K562 (cell line): ENCODE data around the gene APPBP2. TPM values are rescaled to one million over a fixed set of nuclear protein-coding genes. Genes with fewer than 3 reads are reported as not detected.

Experiments used
- ATAC-seq: fragments of 200-7000 bp; cut with Tn5 transposase; 3 replicates; pipeline ENCODE4 v1.9.1; 2020; ENCODE audit warnings: moderate library complexity
- BruUV-seq: library from RNA; stranded (reverse); fragments of 400-500 nt; replicated peaks from 2 replicates; lab custom pipeline; 2021; lab: Mats Ljungman, UMichigan
- CTCF ChIA-PET: fragments of 300-600 bp; formaldehyde crosslinking; extraction: SDS; loops from one replicate; lab custom pipeline; 2021; ENCODE audit warnings: low intra/inter-chr PET ratio; lab: Yijun Ruan, JAX
- POLR2A ChIA-PET: fragments of 300-600, 350-650 bp; sonication (Branson Sonifier 250); formaldehyde crosslinking; extraction: SDS; loops from one replicate; lab custom pipeline; 2021; ENCODE audit warnings: antibody characterized with exemption, inconsistent platforms; lab: Yijun Ruan, JAX
- DNase-seq, 4 experiments: peaks; one replicate each; pipeline versions ENCODE4 v3.0.0 to v3.0.0-alpha.2; 2011 to 2018; ENCODE audit warnings: low spot score in 3 of 4, mixed read lengths in 3 of 4; ENCODE audit errors: extremely low read depth in 1 of 4
- FAIRE-seq: peaks from 2 replicates; lab custom pipeline; 2011; peaks lifted over from hg19 to GRCh38; lab: Jason Lieb, UNC
- H2AFZ ChIP-seq: 2 replicates; pipeline ENCODE4 v1.6.0; 2011; ENCODE audit warnings: low read depth, low read length, control low read depth, inconsistent platforms
- H3K27ac ChIP-seq: fragments of 200-600 bp; 3 replicates; pipeline ENCODE4 v1.8.0; 2011; ENCODE audit warnings: low read depth, mild to moderate bottlenecking, control low read depth, inconsistent platforms, low read length, moderate library complexity, mixed read lengths; ENCODE audit errors: extremely low read depth
- H3K27me3 ChIP-seq, 2 experiments: fragments of 300-600 bp in 1 of 2; 2 replicates in 1 of 2; 3 replicates in 1 of 2; pipeline versions ENCODE4 v1.6.0 to v1.8.0; 2011; ENCODE audit warnings: inconsistent platforms in 2 of 2, low read length in 2 of 2, mild to moderate bottlenecking in 1 of 2, mixed read lengths in 1 of 2, moderate library complexity in 1 of 2; ENCODE audit not compliant: control insufficient read depth in 2 of 2, insufficient read depth in 2 of 2
- H3K36me3 ChIP-seq: fragments of 300-600 bp; 3 replicates; pipeline ENCODE4 v1.8.0; 2011; ENCODE audit warnings: mild to moderate bottlenecking, low read length, inconsistent platforms; ENCODE audit not compliant: control insufficient read depth, insufficient read depth
- H3K4me1 ChIP-seq, 2 experiments: fragments of 200-600 bp in 1 of 2; replicated peaks in 1 of 2; 2 replicates in 1 of 2; 3 replicates in 1 of 2; pipeline versions ENCODE4 v1.5.1 to v1.8.0; 2011; ENCODE audit warnings: inconsistent platforms in 2 of 2, low read length in 2 of 2, mild to moderate bottlenecking in 1 of 2, mixed read lengths in 1 of 2, moderate library complexity in 1 of 2; ENCODE audit not compliant: control insufficient read depth in 2 of 2, insufficient read depth in 2 of 2
- H3K4me2 ChIP-seq: 2 replicates; pipeline ENCODE4 v1.6.1; 2011; ENCODE audit warnings: low read length, control low read depth, inconsistent platforms, mixed read lengths; ENCODE audit not compliant: insufficient read depth
- H3K4me3 ChIP-seq: fragments of 200-600 bp; sonication (generic), shearing (Covaris generic); 2 replicates; pipeline ENCODE4 v1.5.1; 2016; ENCODE audit warnings: control low read depth, inconsistent platforms
- H3K79me2 ChIP-seq: fragments of 200-600 bp; 3 replicates; pipeline ENCODE4 v1.8.0; 2011; ENCODE audit warnings: low read length, inconsistent platforms; ENCODE audit not compliant: control insufficient read depth, insufficient read depth
- H3K9ac ChIP-seq, 2 experiments: 2 replicates each; pipeline versions ENCODE4 v1.6.0 to v1.6.1; 2011; ENCODE audit warnings: low read depth in 2 of 2, low read length in 2 of 2, control low read depth in 1 of 2, inconsistent platforms in 1 of 2, mild to moderate bottlenecking in 1 of 2, mixed read lengths in 1 of 2; ENCODE audit not compliant: insufficient read depth in 1 of 2
- H3K9me1 ChIP-seq: one replicate; pipeline ENCODE4 v1.6.0; 2011; ENCODE audit warnings: inconsistent platforms, mild to moderate bottlenecking, low read length, moderate library complexity; ENCODE audit not compliant: control insufficient read depth, insufficient read depth
- H3K9me3 ChIP-seq: replicated peaks from 2 replicates; pipeline ENCODE4 v1.5.1; 2011; ENCODE audit warnings: low read depth, low read length, inconsistent platforms; ENCODE audit not compliant: control insufficient read depth, insufficient read depth
- H4K20me1 ChIP-seq: replicated peaks from 2 replicates; pipeline ENCODE4 v1.6.1; 2011; ENCODE audit warnings: low read length, inconsistent platforms, mixed read lengths; ENCODE audit not compliant: control insufficient read depth, insufficient read depth
- MEF2A ChIP-seq: IDR thresholded peaks from 2 replicates; pipeline ENCODE4 v1.6.1; 2011; ENCODE audit warnings: low read depth, mild to moderate bottlenecking, low read length, moderate library complexity; ENCODE audit not compliant: control insufficient read depth
- PURB ChIP-seq: sonication (generic); formaldehyde crosslinking; IDR thresholded peaks from 2 replicates; pipeline ENCODE4 v1.9.0; 2021; ENCODE audit warnings: low read depth, mild to moderate bottlenecking, missing genetic modification reagents
- RBFOX2 ChIP-seq: fragments of 200-400 bp; formaldehyde crosslinking; IDR thresholded peaks from 2 replicates; pipeline ENCODE4 v1.6.1; 2017; ENCODE audit warnings: low read depth, mild to moderate bottlenecking, low read length, moderate library complexity
- RNF2 ChIP-seq: sonication (generic); IDR thresholded peaks from 2 replicates; pipeline ENCODE4 v1.6.1; 2016
- SETDB1 ChIP-seq: IDR thresholded peaks from one replicate; pipeline ENCODE4 v1.6.1; 2012; ENCODE audit warnings: low read length, control low read depth, inconsistent platforms
- SMAD1 ChIP-seq: fragments of 150-350 bp; IDR thresholded peaks from 2 replicates; pipeline ENCODE4 v1.6.1; 2014; ENCODE audit warnings: low read length, low read depth; ENCODE audit not compliant: partially characterized antibody
- SRSF7 ChIP-seq: fragments of 200-400 bp; formaldehyde crosslinking; optimal IDR thresholded peaks from 2 replicates; pipeline ENCODE3; 2017; ENCODE audit warnings: mild to moderate bottlenecking, low read depth, low read length
- SRSF9 ChIP-seq: fragments of 200-400 bp; formaldehyde crosslinking; IDR thresholded peaks from 2 replicates; pipeline ENCODE4 v1.6.1; 2017; ENCODE audit warnings: low read depth, low read length, borderline replicate concordance
- TEAD4 ChIP-seq, 2 experiments: sonication (generic) in 1 of 2; formaldehyde crosslinking in 1 of 2; IDR thresholded peaks; 2 replicates each; pipeline versions ENCODE4 v1.6.1 to v1.8.0; 2012 to 2022; ENCODE audit warnings: borderline replicate concordance in 1 of 2, inconsistent platforms in 1 of 2, low read length in 1 of 2, mild to moderate bottlenecking in 1 of 2, missing genetic modification reagents in 1 of 2
- TSC22D4 ChIP-seq: fragments of 450-650 bp; IDR thresholded peaks from 2 replicates; pipeline ENCODE4 v1.6.1; 2016; ENCODE audit warnings: missing genetic modification characterization, missing biosample characterization, control low read depth
- U2AF2 ChIP-seq: fragments of 200-400 bp; formaldehyde crosslinking; optimal IDR thresholded peaks from 2 replicates; pipeline ENCODE3; 2017; ENCODE audit warnings: low read depth, mild to moderate bottlenecking, low read length
- WGBS: fragments of 100-300 bp; shearing (Covaris generic); methylation state at CpG from one replicate; pipeline ENCODE4 v1.1.6; 2016; ENCODE audit warnings: low coverage, mixed read lengths; ENCODE audit not compliant: insufficient coverage; ENCODE audit errors: missing lambda C conversion rate; 5-methylcytosine and 5-hydroxymethylcytosine counted together
- in situ Hi-C: fragments of 300-500 bp; cut with MboI; formaldehyde crosslinking; loops from 4 replicates; pipeline ENCODE4 v1.15.0; 2018; ENCODE audit warnings: inconsistent platforms, mixed read lengths
- intact Hi-C: fragments of 100-400 bp; cut with micrococcal nuclease; formaldehyde crosslinking; loops from 2 replicates; pipeline ENCODE4 v1.14.2; 2022
- polyA plus RNA-seq, 8 experiments: library from polyadenylated mRNA; depleted of rRNA in 4 of 8; stranded (reverse) in 5 of 8; unstranded in 3 of 8; fragments of >200 nt; fragmentation: Nextera tagmentation in 2 of 8; fragmentation: Illumina TruSeq in 1 of 8; extraction: Ambion mirVana in 2 of 8; extraction: Trizol in 1 of 8; gene quantifications; 2 replicates each; pipeline versions ENCODE4 v1.2.1 to v1.2.3, GENCODE V29; 2011 to 2014; ENCODE audit warnings: inconsistent platforms in 1 of 8, missing spikeins in 1 of 8
- total RNA-seq, 7 experiments: library from RNA; depleted of rRNA in 6 of 7; stranded (reverse); fragments of >200 nt in 6 of 7; fragmentation: Illumina TruSeq in 2 of 7; extraction: Trizol in 2 of 7; gene quantifications; 2 replicates each; pipeline versions ENCODE4 v1.2.1 to v1.2.3, GENCODE V29; 2011 to 2021; ENCODE audit warnings: low replicate concordance in 1 of 7
- TF ChIP-seq, protein P1 (sequence below), 3 experiments: fragments of 200-800 bp in 1 of 3; fragments of 250-450 bp in 1 of 3; fragments of 450-650 bp in 1 of 3; sonication (Bioruptor Pico) in 1 of 3; sonication (Bioruptor generic) in 1 of 3; formaldehyde crosslinking in 1 of 3; IDR thresholded peaks; 2 replicates each; pipeline versions ENCODE4 v1.6.1 to v1.8.0; 2016 to 2022; ENCODE audit warnings: mild to moderate bottlenecking in 2 of 3, missing genetic modification characterization in 2 of 3, missing compliant biosample characterization in 1 of 3, moderate library complexity in 1 of 3
- TF ChIP-seq, protein P2 (sequence below), 2 experiments: fragments of 150-350 bp in 1 of 2; IDR thresholded peaks; 2 replicates each; pipeline ENCODE4 v1.6.1; 2012 to 2016; ENCODE audit warnings: low read depth in 2 of 2, low read length in 2 of 2, mild to moderate bottlenecking in 1 of 2, moderate library complexity in 1 of 2

The APPBP2 gene
- total and polyA plus RNA-seq, 9 of the 15 experiments (the other 6 are each of a cell fraction or from before 2014, with no cell fraction given), result 2.7 to 16.8 (median 6.9) TPM

DNA sequence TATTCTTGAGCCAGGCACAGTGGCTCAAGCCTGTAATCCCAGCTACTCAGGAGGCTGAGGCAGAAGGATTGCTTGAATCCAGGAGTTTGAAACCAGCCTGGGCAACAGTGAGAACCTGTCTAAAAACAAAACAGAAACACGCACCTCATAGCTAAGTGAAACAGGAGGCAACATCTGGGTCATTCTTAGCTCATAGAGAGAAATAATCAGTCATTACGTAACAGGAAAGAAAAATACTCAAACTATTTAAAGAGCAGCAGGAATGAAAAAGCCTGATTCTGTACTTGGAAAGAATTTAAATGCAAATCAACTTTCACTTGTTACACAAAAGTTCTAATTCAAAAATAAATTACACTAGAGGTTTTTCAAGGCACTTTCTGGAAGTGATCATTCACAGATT is 86.5 kb downstream of the APPBP2 start (continued):
- no peak for TF ChIP-seq SRSF9
- TF ChIP-seq TEAD4 (IDR thresholded peaks at IDR 0.05; ENCODE audit: low read length), result no peak
- TF ChIP-seq TEAD4 (CRISPR knock-in tag; IDR thresholded peaks at IDR 0.05; ENCODE audit: borderline replicate concordance), result no peak
- TF ChIP-seq RNF2, result no peak
- TF ChIP-seq MEF2A, result no peak
- TF ChIP-seq, protein P1, sequence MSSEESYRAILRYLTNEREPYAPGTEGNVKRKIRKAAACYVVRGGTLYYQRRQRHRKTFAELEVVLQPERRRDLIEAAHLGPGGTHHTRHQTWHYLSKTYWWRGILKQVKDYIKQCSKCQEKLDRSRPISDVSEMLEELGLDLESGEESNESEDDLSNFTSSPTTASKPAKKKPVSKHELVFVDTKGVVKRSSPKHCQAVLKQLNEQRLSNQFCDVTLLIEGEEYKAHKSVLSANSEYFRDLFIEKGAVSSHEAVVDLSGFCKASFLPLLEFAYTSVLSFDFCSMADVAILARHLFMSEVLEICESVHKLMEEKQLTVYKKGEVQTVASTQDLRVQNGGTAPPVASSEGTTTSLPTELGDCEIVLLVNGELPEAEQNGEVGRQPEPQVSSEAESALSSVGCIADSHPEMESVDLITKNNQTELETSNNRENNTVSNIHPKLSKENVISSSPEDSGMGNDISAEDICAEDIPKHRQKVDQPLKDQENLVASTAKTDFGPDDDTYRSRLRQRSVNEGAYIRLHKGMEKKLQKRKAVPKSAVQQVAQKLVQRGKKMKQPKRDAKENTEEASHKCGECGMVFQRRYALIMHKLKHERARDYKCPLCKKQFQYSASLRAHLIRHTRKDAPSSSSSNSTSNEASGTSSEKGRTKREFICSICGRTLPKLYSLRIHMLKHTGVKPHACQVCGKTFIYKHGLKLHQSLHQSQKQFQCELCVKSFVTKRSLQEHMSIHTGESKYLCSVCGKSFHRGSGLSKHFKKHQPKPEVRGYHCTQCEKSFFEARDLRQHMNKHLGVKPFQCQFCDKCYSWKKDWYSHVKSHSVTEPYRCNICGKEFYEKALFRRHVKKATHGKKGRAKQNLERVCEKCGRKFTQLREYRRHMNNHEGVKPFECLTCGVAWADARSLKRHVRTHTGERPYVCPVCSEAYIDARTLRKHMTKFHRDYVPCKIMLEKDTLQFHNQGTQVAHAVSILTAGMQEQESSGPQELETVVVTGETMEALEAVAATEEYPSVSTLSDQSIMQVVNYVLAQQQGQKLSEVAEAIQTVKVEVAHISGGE (CRISPR knock-in tag; IDR thresholded peaks at IDR 0.05), result peak in 1 of 3 experiments; percentile 41; a peak in 2 of 6 replicates

DNA sequence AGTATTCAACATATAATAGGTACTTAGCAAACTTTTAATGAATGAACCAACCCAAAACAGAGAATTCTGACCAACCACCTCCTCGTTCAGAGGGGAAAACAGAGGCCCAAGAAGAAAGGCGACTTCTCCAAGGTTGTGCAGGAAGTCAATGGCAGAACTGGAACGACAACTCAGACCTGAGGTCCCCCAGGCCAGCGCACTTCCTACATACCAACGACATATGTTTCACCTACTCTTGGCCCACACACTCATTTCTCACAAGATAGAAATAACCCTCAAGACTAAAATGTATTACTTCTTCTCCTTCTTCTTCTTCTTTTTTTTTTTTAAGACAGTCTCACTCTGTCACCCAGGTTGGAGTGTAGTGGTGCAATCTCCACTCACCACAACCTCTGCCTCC is 89.4 kb downstream of the APPBP2 start:
- in situ Hi-C loops (no loop called here), intact Hi-C loops (loop anchor here (1.0 to 5.0 kb wide), 4 partner anchors 122 to 293 kb away; no protein-coding TSS in a partner anchor)
- H3K4me2 ChIP-seq, result no peak overlapping the region
- no peaks in the 10 kb centered on the region for H3K36me3 ChIP-seq
- H3K9me3 ChIP-seq, result peaks cover 9% of the 10 kb centered on the region; the same call in 1 of the 2 replicates
- no peak for DNase-seq
- H3K4me1 ChIP-seq, result peaks cover 3% of the 10 kb centered on the region in 2 experiments; a peak in 3 of 5 replicates
- H2AFZ ChIP-seq, result no peak overlapping the region
- WGBS, result 57% methylated on average over 5 of the region's 5 CpGs
- no peak overlapping the region for H3K9ac ChIP-seq
- no TSS peak for BruUV-seq
- no peaks in the 10 kb centered on the region for H3K9me1 ChIP-seq
- no peaks in the 10 kb centered on the region for H3K79me2 ChIP-seq
- H3K27me3 ChIP-seq, result no peaks in the 10 kb centered on the region
- FAIRE-seq, result no peak
- no peaks in the 10 kb centered on the region for H4K20me1 ChIP-seq
- CTCF ChIA-PET, result interaction anchor here (1.5 to 1.6 kb wide), 2 partner anchors 206 to 294 kb away, joined by 7 to 14 read pairs; no protein-coding TSS in a partner anchor
- POLR2A ChIA-PET, result no interaction called here
- no peak for ATAC-seq
- H3K27ac ChIP-seq, result no peak overlapping the region
- H3K4me3 ChIP-seq, result no peak overlapping the region
- TF ChIP-seq SRSF7 (no peak), PURB (no peak), RBFOX2 (no peak), U2AF2 (no peak), SETDB1 (no peak), SMAD1 (no peak), TSC22D4 (tag) (no peak)
- TF ChIP-seq, protein P2, sequence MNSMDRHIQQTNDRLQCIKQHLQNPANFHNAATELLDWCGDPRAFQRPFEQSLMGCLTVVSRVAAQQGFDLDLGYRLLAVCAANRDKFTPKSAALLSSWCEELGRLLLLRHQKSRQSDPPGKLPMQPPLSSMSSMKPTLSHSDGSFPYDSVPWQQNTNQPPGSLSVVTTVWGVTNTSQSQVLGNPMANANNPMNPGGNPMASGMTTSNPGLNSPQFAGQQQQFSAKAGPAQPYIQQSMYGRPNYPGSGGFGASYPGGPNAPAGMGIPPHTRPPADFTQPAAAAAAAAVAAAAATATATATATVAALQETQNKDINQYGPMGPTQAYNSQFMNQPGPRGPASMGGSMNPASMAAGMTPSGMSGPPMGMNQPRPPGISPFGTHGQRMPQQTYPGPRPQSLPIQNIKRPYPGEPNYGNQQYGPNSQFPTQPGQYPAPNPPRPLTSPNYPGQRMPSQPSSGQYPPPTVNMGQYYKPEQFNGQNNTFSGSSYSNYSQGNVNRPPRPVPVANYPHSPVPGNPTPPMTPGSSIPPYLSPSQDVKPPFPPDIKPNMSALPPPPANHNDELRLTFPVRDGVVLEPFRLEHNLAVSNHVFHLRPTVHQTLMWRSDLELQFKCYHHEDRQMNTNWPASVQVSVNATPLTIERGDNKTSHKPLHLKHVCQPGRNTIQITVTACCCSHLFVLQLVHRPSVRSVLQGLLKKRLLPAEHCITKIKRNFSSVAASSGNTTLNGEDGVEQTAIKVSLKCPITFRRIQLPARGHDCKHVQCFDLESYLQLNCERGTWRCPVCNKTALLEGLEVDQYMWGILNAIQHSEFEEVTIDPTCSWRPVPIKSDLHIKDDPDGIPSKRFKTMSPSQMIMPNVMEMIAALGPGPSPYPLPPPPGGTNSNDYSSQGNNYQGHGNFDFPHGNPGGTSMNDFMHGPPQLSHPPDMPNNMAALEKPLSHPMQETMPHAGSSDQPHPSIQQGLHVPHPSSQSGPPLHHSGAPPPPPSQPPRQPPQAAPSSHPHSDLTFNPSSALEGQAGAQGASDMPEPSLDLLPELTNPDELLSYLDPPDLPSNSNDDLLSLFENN (IDR thresholded peaks at IDR 0.05; ENCODE audit: low read depth in 2 of 2, low read length in 2 of 2), result no peak
